ENCODE measurements around the gene ATP9B. TPM values are rescaled to one million over a fixed set of nuclear protein-coding genes. Genes with fewer than 3 reads are reported as not detected.
A peak's percentile ranks its signal among the peaks of the same experiment; 100 is the strongest.

The ATP9B gene
- total RNA-seq, 1 donor from 2014 or later, result 27.3 TPM

DNA sequence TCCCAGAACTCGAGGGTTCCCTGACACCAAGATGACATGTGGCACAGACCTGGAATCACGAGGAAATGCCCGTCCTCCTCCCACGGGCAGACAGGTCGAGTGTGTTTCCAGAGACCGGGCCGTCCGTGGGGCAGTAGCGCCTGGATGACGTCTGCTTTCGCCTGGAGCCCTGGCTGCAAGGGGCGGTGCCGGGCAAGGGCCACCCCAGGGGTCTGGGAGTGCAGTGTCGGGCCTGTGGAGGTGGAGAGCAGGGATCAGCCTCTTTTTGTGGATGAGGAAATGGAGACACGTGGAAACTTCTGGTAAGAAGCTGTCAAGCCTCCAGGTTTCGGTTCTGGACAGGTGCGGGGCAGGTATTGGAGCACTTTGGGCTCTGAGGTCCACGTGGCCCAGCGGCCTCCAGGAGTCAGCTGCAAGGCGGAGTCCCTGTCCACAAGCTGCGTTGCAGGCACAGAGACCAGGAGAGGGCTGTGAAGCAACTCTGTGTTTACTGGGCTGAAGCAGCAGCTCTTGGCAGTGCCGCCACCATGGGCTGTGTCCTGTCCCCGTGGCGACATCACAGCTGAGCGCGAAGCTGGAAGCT, 352.2 kb downstream of the ATP9B start:
- H3K9me3 Mint-ChIP-seq (ENCODE audit: unreplicated experiment), result no peaks in the 10 kb centered on the region
- H3K4me3 Mint-ChIP-seq (ENCODE audit: unreplicated experiment), result no peak overlapping the region
- no peak overlapping the region for H3K27ac Mint-ChIP-seq (ENCODE audit: unreplicated experiment)
- TF ChIP-seq, protein P1, sequence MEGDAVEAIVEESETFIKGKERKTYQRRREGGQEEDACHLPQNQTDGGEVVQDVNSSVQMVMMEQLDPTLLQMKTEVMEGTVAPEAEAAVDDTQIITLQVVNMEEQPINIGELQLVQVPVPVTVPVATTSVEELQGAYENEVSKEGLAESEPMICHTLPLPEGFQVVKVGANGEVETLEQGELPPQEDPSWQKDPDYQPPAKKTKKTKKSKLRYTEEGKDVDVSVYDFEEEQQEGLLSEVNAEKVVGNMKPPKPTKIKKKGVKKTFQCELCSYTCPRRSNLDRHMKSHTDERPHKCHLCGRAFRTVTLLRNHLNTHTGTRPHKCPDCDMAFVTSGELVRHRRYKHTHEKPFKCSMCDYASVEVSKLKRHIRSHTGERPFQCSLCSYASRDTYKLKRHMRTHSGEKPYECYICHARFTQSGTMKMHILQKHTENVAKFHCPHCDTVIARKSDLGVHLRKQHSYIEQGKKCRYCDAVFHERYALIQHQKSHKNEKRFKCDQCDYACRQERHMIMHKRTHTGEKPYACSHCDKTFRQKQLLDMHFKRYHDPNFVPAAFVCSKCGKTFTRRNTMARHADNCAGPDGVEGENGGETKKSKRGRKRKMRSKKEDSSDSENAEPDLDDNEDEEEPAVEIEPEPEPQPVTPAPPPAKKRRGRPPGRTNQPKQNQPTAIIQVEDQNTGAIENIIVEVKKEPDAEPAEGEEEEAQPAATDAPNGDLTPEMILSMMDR (IDR thresholded peaks at IDR 0.05), result no peak
- H3K27me3 Mint-ChIP-seq (ENCODE audit: unreplicated experiment), result peaks cover 3% of the 10 kb centered on the region
- peaks cover 25% of the 10 kb centered on the region for H3K4me1 Mint-ChIP-seq (ENCODE audit: unreplicated experiment)
- DNase-seq (ENCODE audit: extremely low spot score, unreplicated experiment), result no peak
- H3K36me3 Mint-ChIP-seq (ENCODE audit: unreplicated experiment), result peaks cover 2% of the 10 kb centered on the region

DNA sequence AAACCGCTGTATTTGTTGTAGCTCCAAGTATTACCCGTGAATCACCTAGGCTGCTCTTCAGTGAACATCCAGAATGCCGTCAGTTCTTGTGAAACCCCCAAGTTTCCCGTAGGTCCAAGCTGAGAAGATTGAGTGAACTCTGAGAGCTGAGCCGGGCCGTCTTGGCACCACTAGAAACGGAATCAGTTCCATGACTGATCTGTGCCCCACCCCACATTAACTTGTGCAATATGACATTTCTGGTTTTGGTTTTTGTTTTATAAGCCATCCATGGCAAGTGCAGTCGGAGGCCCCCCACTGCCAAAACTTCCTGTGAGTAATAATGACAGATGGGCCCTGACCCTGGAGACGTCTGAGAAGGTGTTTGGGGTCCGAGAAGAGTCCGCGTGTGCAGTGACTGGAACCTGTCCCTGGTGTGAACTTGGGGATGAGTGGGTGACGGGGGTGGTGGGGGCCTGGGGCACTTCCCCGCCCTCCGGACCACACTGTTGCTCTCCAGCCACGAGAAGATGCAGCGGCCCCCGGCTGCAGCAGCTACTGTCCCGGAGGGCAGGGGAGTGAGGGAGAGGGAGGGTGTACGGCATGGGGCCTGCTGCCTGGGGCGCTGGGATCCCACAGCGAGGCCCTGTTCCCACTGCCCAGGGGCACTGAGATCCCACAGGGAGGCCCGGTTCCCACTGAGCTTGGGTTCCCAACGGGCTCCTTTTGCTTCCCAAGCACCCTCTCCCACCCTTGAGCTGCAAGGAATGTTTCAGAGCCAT, 353.0 kb downstream of the ATP9B start:
- TF ChIP-seq, protein P1 (IDR thresholded peaks at IDR 0.05), result no peak
- Mint-ChIP-seq H3K4me3 (ENCODE audit: unreplicated experiment) (peak overlapping the region; percentile 3), H3K27ac (ENCODE audit: unreplicated experiment) (peak overlapping the region; percentile 50), H3K27me3 (ENCODE audit: unreplicated experiment) (peaks cover 3% of the 10 kb centered on the region), H3K36me3 (ENCODE audit: unreplicated experiment) (peaks cover 2% of the 10 kb centered on the region), H3K4me1 (ENCODE audit: unreplicated experiment) (peaks cover 27% of the 10 kb centered on the region), H3K9me3 (ENCODE audit: unreplicated experiment) (no peaks in the 10 kb centered on the region)
- DNase-seq (ENCODE audit: extremely low spot score, unreplicated experiment), result no peak

DNA sequence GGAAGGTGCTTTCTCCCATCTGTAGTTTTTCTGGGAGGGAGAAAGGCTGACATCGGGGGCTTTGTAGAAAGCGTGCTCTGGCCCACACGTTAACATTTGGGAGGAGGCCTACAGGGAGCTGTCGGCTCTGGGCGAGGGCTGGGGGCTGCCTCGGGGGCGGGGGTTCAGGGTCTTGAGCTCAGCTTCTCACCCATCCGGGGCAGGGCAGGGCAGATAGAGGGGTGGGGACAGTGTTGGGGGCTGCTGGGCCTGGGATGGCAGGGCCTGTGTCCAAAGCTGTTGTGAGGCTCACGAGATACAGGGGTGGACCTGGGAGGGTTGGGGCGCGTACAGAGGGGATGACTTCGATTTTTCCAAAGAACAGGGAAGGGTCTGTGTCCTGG, 353.6 kb downstream of the ATP9B start:
- H3K4me3 Mint-ChIP-seq (ENCODE audit: unreplicated experiment), result no peak overlapping the region
- no peaks in the 10 kb centered on the region for H3K9me3 Mint-ChIP-seq (ENCODE audit: unreplicated experiment)
- no peak for DNase-seq (ENCODE audit: extremely low spot score, unreplicated experiment)
- TF ChIP-seq, protein P1 (IDR thresholded peaks at IDR 0.05), result no peak
- peaks cover 3% of the 10 kb centered on the region for H3K27me3 Mint-ChIP-seq (ENCODE audit: unreplicated experiment)
- H3K4me1 Mint-ChIP-seq (ENCODE audit: unreplicated experiment), result peaks cover 27% of the 10 kb centered on the region
- peaks cover 2% of the 10 kb centered on the region for H3K36me3 Mint-ChIP-seq (ENCODE audit: unreplicated experiment)
- H3K27ac Mint-ChIP-seq (ENCODE audit: unreplicated experiment), result no peak overlapping the region

DNA sequence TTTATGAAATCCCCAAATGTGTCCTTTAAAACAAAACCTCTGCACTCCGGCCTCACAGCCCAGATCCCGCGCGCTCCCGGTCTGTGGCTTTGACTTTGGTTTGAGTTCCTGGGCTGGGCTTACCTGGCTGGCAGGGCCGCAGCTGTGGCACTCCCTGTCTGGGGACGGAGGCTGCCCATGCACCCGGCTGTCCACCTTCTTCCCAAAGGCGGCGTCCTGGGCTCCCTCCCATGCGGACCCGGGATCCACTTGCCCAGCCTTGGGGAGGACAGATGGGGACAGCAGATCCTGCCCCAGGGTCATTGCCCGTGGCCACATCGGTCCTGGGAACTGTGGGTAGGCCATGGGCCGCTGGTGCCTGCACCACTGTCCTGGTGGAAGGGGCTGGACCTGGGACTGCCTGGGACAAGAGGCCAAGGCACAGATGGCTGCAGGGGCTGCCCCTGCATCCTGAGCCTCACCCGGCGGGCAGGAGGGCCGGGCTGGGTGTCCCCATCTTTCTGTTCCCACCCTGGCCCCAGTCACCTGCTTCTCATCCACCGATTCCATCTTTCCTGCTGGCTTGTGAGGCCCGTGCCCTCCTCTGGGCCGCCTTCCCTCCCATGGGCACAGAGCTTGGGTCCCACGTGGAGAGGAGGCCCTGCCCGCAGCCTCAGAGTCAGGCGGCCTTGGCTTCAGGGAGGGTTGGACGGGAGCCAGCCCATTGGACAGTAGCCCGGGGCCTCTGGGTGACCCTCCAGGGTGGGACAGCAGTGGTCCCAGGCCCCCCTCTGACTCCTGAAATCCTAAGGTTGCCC, 354.2 kb downstream of the ATP9B start:
- TF ChIP-seq, protein P1 (IDR thresholded peaks at IDR 0.05), result no peak
- Mint-ChIP-seq H3K4me1 (ENCODE audit: unreplicated experiment) (peaks cover 27% of the 10 kb centered on the region), H3K4me3 (ENCODE audit: unreplicated experiment) (no peak overlapping the region), H3K27me3 (ENCODE audit: unreplicated experiment) (peaks cover 3% of the 10 kb centered on the region), H3K27ac (ENCODE audit: unreplicated experiment) (no peak overlapping the region), H3K9me3 (ENCODE audit: unreplicated experiment) (no peaks in the 10 kb centered on the region), H3K36me3 (ENCODE audit: unreplicated experiment) (peaks cover 2% of the 10 kb centered on the region)
- DNase-seq (ENCODE audit: extremely low spot score, unreplicated experiment), result no peak
